Fibroblast of lung (primary cell): ENCODE data around the gene FBN1. TPM values are rescaled to one million over a fixed set of nuclear protein-coding genes. Genes with fewer than 3 reads are reported as not detected.

Experiments used
- DNase-seq, 2 donors: peaks; one replicate each; pipeline versions ENCODE4 v3.0.0 to v3.0.0-alpha.2; 2010; ENCODE audit warnings: low read depth in 2 of 2
- H2AFZ ChIP-seq: 2 replicates; pipeline ENCODE4 v1.5.1; 2012; ENCODE audit warnings: low read length, control low read depth, inconsistent platforms
- H3K27ac ChIP-seq: 2 replicates; pipeline ENCODE4 v1.5.1; 2011; ENCODE audit warnings: low read length, control low read depth; ENCODE audit not compliant: insufficient read depth
- H3K27me3 ChIP-seq: 2 replicates; pipeline ENCODE4 v1.5.1; 2011; ENCODE audit warnings: mild to moderate bottlenecking, low read length; ENCODE audit not compliant: control insufficient read depth, insufficient read depth
- H3K36me3 ChIP-seq: 2 replicates; pipeline ENCODE4 v1.5.1; 2011; ENCODE audit warnings: low read length; ENCODE audit not compliant: control insufficient read depth, insufficient read depth
- H3K4me1 ChIP-seq: 2 replicates; pipeline ENCODE4 v1.5.1; 2011; ENCODE audit warnings: low read length; ENCODE audit not compliant: control insufficient read depth, insufficient read depth; ENCODE audit errors: extremely low read depth
- H3K4me2 ChIP-seq: 2 replicates; pipeline ENCODE4 v1.5.1; 2011; ENCODE audit warnings: low read length, control low read depth; ENCODE audit not compliant: insufficient read depth; ENCODE audit errors: extremely low read depth
- H3K4me3 ChIP-seq, 4 experiments: fragments of 200-600 bp in 1 of 4; sonication (generic) in 1 of 4; replicated peaks in 1 of 4; 2 replicates each; pipeline ENCODE4 v1.5.1; 2011 to 2016; ENCODE audit warnings: low read length in 4 of 4, low read depth in 3 of 4, mild to moderate bottlenecking in 3 of 4, control low read depth in 2 of 4, inconsistent platforms in 1 of 4, mixed read lengths in 1 of 4; ENCODE audit not compliant: insufficient read depth in 1 of 4; ENCODE audit errors: control extremely low read depth in 1 of 4
- H3K79me2 ChIP-seq: 2 replicates; pipeline ENCODE4 v1.5.1; 2012; ENCODE audit warnings: mild to moderate bottlenecking, low read length, inconsistent platforms; ENCODE audit not compliant: control insufficient read depth, insufficient read depth
- H3K9ac ChIP-seq: 2 replicates; pipeline ENCODE4 v1.5.1; 2011; ENCODE audit warnings: mild to moderate bottlenecking, low read length, control low read depth; ENCODE audit not compliant: insufficient read depth
- H3K9me3 ChIP-seq: 2 replicates; pipeline ENCODE4 v1.5.1; 2012; ENCODE audit warnings: low read depth, low read length; ENCODE audit not compliant: control insufficient read depth, insufficient read depth
- H4K20me1 ChIP-seq: 2 replicates; pipeline ENCODE4 v1.5.1; 2011; ENCODE audit warnings: low read length; ENCODE audit not compliant: control insufficient read depth, insufficient read depth; ENCODE audit errors: extremely low read depth
- EZH2 ChIP-seq: IDR thresholded peaks from 2 replicates; pipeline ENCODE4 v1.5.1; 2012; ENCODE audit warnings: low read length, control low read depth, mild to moderate bottlenecking; ENCODE audit errors: missing control alignments
- polyA plus RNA-seq, 2 donors: library from polyadenylated mRNA; depleted of rRNA in 1 of 2; stranded (reverse) in 1 of 2; unstranded in 1 of 2; fragments of >200 nt; gene quantifications; 2 replicates each; pipeline ENCODE4 v1.2.1, GENCODE V29; 2011 to 2012; ENCODE audit warnings: missing spikeins in 1 of 2
- total RNA-seq: library from RNA; depleted of rRNA; stranded (reverse); fragments of >200 nt; gene quantifications from 2 replicates; pipeline ENCODE4 v1.2.1, GENCODE V29; 2014
- TF ChIP-seq, protein P1 (sequence below), 2 donors: IDR thresholded peaks in 1 of 2; conservative IDR thresholded peaks in 1 of 2; 1 replicate in 1 of 2; 2 replicates in 1 of 2; pipeline ENCODE4 v1.5.1; 2011 to 2012; ENCODE audit warnings: low read length in 2 of 2, control low read depth in 1 of 2, inconsistent platforms in 1 of 2, low read depth in 1 of 2, mild to moderate bottlenecking in 1 of 2

Gene FBN1
- total and polyA plus RNA-seq, 2 donors (not counting 1 experiment from before 2014, with no cell fraction given), result 368 to 446 TPM

DNA sequence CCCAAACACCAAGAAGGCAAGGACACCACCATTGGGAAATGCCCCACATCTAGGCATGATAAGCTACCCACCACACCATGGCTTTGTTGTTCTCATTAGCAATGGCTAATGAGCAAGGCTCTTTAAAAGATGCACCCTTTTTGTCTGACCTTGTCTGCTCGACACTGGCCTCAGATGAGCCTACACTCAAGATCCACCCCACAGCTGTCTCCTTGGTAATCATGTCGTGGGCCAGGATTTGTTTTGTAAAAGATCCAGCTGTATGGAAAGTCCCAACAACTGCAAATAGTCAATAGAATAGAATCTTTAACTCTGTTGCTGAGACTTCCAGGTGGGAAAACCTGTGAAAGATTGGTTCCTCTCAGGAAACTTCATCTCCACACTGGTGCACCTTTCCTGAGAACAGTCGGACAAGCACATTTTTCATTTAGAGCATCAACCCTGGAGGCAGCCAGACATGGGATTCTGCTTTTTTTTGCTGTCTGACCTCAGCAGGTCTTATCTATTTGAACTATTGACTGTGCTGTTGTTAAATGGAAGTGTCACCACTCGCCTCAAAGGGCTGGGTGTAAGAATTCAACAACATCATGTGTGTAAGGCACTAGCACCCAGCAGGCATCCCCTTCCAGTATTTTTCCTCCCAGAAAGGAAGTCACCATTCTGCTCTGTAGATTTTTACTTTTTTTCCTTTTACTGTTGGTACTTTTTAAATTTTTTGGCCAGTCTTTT lies 278.8 kb downstream of the FBN1 start:
- Histone ChIP-seq H3K36me3 (no peaks in the 10 kb centered on the region), H3K9ac (no peak overlapping the region), H3K9me3 (no peaks in the 10 kb centered on the region), H3K4me3 (no peak overlapping the region), H3K4me1 (no peaks in the 10 kb centered on the region), H3K79me2 (no peaks in the 10 kb centered on the region), H4K20me1 (no peaks in the 10 kb centered on the region), H3K27ac (no peak overlapping the region), H2AFZ (no peak overlapping the region), H3K4me2 (no peak overlapping the region), H3K27me3 (no peaks in the 10 kb centered on the region)
- no peak for TF ChIP-seq EZH2
- TF ChIP-seq, protein P1, sequence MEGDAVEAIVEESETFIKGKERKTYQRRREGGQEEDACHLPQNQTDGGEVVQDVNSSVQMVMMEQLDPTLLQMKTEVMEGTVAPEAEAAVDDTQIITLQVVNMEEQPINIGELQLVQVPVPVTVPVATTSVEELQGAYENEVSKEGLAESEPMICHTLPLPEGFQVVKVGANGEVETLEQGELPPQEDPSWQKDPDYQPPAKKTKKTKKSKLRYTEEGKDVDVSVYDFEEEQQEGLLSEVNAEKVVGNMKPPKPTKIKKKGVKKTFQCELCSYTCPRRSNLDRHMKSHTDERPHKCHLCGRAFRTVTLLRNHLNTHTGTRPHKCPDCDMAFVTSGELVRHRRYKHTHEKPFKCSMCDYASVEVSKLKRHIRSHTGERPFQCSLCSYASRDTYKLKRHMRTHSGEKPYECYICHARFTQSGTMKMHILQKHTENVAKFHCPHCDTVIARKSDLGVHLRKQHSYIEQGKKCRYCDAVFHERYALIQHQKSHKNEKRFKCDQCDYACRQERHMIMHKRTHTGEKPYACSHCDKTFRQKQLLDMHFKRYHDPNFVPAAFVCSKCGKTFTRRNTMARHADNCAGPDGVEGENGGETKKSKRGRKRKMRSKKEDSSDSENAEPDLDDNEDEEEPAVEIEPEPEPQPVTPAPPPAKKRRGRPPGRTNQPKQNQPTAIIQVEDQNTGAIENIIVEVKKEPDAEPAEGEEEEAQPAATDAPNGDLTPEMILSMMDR (conservative IDR thresholded peaks at IDR 0.05 in 1 of 2, IDR thresholded peaks at IDR 0.05 in 1 of 2; ENCODE audit: low read depth in 1 of 2, low read length in 2 of 2), result no peak
- peak in 1 of 2 donors; percentile 53 for DNase-seq

DNA sequence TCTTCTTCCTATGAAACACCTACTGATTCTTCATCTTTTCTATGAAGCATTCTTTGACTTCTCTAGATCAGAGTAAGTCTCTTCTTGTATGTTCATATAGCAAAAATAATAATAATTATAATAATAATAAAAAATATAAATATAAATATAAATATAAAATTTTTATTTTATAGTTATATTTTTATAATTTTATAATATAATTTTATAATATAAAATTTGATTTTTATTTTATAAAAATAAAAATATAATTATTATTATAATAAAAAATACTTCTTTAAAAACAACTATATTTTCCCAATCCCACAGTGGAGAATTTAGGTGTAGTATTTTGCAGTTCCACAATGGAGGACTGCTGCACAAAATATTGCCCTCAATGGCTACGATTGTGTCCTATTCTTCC lies 279.9 kb downstream of the FBN1 start:
- no peaks in the 10 kb centered on the region for H3K27me3 ChIP-seq
- no peak overlapping the region for H2AFZ ChIP-seq
- H3K4me2 ChIP-seq, result no peak overlapping the region
- no peak overlapping the region for H3K9ac ChIP-seq
- H3K9me3 ChIP-seq, result no peaks in the 10 kb centered on the region
- TF ChIP-seq, protein P1 (conservative IDR thresholded peaks at IDR 0.05 in 1 of 2, IDR thresholded peaks at IDR 0.05 in 1 of 2; ENCODE audit: low read depth in 1 of 2, low read length in 2 of 2), result no peak
- TF ChIP-seq EZH2, result no peak
- no peak overlapping the region for H3K27ac ChIP-seq
- no peaks in the 10 kb centered on the region for H3K4me1 ChIP-seq
- H3K36me3 ChIP-seq, result no peaks in the 10 kb centered on the region
- no peaks in the 10 kb centered on the region for H3K79me2 ChIP-seq
- DNase-seq, result no peak
- no peak overlapping the region for H3K4me3 ChIP-seq
- H4K20me1 ChIP-seq, result no peaks in the 10 kb centered on the region

DNA sequence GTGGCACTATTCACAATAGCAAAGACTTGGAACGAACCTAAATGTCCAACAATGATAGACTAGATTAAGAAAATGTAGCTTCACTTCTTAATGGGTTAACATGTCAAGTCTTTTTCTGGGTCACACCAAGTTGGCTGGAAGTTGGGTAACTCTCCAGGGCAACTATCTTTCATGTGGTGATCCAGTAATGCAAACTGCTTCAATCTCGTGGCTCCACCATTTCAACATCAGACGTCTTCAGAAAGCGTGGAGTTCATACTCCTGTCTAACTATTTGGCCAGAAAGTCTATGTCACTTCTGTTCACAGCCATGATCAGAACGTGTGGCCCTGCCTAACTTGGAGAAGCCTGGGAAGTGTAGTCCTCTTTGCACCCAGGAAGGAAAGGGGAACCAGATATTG lies 282.0 kb downstream of the FBN1 start:
- no peak overlapping the region for H3K27ac ChIP-seq
- peaks cover 4% of the 10 kb centered on the region for H3K4me1 ChIP-seq
- no peak overlapping the region for H3K4me3 ChIP-seq
- no peaks in the 10 kb centered on the region for H3K36me3 ChIP-seq
- no peaks in the 10 kb centered on the region for H3K27me3 ChIP-seq
- H3K9ac ChIP-seq, result no peak overlapping the region
- no peaks in the 10 kb centered on the region for H3K9me3 ChIP-seq
- TF ChIP-seq EZH2, result no peak
- TF ChIP-seq, protein P1 (conservative IDR thresholded peaks at IDR 0.05 in 1 of 2, IDR thresholded peaks at IDR 0.05 in 1 of 2; ENCODE audit: low read depth in 1 of 2, low read length in 2 of 2), result no peak
- H3K4me2 ChIP-seq, result no peak overlapping the region
- no peaks in the 10 kb centered on the region for H3K79me2 ChIP-seq
- no peaks in the 10 kb centered on the region for H4K20me1 ChIP-seq
- no peak for DNase-seq
- no peak overlapping the region for H2AFZ ChIP-seq
